ENCODE measurements around the gene NDUFS1.

GRCh38 chr2:206116278-206116677, 43.0 kb downstream of the NDUFS1 start:
- TF ChIP-seq TSHZ2 (CRISPR knock-in tag; IDR thresholded peaks at IDR 0.05) (no peak), ARNTL (CRISPR knock-in tag; IDR thresholded peaks at IDR 0.05; ENCODE audit: borderline replicate concordance, low read depth) (no peak), PPARA (CRISPR knock-in tag; IDR thresholded peaks at IDR 0.05; ENCODE audit: borderline replicate concordance) (no peak), ZNF70 (CRISPR knock-in tag; IDR thresholded peaks at IDR 0.05) (no peak), ZNF8 (CRISPR knock-in tag; IDR thresholded peaks at IDR 0.05) (no peak)
- TF ChIP-seq, protein P1, sequence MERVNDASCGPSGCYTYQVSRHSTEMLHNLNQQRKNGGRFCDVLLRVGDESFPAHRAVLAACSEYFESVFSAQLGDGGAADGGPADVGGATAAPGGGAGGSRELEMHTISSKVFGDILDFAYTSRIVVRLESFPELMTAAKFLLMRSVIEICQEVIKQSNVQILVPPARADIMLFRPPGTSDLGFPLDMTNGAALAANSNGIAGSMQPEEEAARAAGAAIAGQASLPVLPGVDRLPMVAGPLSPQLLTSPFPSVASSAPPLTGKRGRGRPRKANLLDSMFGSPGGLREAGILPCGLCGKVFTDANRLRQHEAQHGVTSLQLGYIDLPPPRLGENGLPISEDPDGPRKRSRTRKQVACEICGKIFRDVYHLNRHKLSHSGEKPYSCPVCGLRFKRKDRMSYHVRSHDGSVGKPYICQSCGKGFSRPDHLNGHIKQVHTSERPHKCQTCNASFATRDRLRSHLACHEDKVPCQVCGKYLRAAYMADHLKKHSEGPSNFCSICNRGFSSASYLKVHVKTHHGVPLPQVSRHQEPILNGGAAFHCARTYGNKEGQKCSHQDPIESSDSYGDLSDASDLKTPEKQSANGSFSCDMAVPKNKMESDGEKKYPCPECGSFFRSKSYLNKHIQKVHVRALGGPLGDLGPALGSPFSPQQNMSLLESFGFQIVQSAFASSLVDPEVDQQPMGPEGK (CRISPR knock-in tag; IDR thresholded peaks at IDR 0.05; ENCODE audit: borderline replicate concordance), result no peak
- TF ChIP-seq, protein P2, sequence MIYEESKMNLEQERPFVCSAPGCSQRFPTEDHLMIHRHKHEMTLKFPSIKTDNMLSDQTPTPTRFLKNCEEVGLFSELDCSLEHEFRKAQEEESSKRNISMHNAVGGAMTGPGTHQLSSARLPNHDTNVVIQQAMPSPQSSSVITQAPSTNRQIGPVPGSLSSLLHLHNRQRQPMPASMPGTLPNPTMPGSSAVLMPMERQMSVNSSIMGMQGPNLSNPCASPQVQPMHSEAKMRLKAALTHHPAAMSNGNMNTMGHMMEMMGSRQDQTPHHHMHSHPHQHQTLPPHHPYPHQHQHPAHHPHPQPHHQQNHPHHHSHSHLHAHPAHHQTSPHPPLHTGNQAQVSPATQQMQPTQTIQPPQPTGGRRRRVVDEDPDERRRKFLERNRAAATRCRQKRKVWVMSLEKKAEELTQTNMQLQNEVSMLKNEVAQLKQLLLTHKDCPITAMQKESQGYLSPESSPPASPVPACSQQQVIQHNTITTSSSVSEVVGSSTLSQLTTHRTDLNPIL (CRISPR knock-in tag; IDR thresholded peaks at IDR 0.05; ENCODE audit: low read depth), result no peak
- TF ChIP-seq, protein P3, sequence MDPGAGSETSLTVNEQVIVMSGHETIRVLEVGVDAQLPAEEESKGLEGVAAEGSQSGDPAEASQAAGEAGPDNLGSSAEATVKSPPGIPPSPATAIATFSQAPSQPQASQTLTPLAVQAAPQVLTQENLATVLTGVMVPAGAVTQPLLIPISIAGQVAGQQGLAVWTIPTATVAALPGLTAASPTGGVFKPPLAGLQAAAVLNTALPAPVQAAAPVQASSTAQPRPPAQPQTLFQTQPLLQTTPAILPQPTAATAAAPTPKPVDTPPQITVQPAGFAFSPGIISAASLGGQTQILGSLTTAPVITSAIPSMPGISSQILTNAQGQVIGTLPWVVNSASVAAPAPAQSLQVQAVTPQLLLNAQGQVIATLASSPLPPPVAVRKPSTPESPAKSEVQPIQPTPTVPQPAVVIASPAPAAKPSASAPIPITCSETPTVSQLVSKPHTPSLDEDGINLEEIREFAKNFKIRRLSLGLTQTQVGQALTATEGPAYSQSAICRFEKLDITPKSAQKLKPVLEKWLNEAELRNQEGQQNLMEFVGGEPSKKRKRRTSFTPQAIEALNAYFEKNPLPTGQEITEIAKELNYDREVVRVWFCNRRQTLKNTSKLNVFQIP (CRISPR knock-in tag; IDR thresholded peaks at IDR 0.05; ENCODE audit: borderline replicate concordance, low read depth), result no peak
